ENCODE results near the gene RPS6KA5.
"Not testable (repeated sequence)": the region's sequence is repeated elsewhere in the genome, so short reads cannot be mapped to it uniquely, and the experiment has no call there.

RPS6KA5 gene

DNA sequence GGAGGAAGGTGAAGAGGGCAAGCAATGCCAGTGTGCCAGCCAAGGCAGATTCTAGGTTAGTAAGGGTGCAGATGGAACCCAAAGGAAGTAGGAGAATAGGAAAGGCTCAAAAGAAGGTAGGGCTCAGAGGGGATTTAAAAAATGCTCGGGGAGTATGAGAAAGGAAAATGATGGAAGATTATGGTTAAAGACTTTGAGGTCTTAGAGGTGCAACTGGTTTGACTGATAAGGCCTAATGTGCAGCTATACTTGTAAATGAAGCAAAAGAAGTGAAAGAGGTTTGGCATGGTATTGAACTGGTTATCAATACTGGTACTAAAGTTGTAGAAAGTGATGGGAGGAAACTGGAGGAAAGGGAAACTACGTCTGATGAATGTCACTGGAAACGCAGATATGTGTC, 94.7 kb downstream of the RPS6KA5 start:
- CTCF ChIA-PET = interaction anchor here (1.4 to 1.6 kb wide), 3 partner anchors 9 to 211 kb away, joined by 3 to 6 read pairs (median 4); no protein-coding TSS in a partner anchor
- POLR2A ChIA-PET = no interaction called here

DNA sequence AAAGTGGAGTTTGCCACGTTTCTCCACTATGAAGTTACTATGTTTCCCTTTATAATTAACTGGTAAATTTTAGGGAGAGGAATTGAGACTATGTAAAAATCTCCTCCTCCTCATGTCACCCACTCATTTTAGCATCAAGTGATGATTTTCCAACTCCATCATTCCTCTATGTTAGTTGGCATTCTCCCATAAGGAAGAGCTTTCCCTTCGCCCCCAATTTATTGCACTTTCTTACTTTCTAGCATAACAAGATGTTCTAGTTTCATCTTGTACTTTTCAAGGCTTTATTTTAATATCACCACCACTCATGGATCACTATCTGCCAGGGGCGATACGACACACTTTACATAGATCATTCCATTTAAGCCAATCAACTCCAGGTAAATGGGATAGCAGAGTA, 97.1 kb downstream of the RPS6KA5 start:
- POLR2A ChIA-PET = no interaction called here
- CTCF ChIA-PET = no interaction called here
- DNase-seq (ENCODE audit: extremely low spot score) = no peak
- TF ChIP-seq, protein P1, sequence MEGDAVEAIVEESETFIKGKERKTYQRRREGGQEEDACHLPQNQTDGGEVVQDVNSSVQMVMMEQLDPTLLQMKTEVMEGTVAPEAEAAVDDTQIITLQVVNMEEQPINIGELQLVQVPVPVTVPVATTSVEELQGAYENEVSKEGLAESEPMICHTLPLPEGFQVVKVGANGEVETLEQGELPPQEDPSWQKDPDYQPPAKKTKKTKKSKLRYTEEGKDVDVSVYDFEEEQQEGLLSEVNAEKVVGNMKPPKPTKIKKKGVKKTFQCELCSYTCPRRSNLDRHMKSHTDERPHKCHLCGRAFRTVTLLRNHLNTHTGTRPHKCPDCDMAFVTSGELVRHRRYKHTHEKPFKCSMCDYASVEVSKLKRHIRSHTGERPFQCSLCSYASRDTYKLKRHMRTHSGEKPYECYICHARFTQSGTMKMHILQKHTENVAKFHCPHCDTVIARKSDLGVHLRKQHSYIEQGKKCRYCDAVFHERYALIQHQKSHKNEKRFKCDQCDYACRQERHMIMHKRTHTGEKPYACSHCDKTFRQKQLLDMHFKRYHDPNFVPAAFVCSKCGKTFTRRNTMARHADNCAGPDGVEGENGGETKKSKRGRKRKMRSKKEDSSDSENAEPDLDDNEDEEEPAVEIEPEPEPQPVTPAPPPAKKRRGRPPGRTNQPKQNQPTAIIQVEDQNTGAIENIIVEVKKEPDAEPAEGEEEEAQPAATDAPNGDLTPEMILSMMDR (IDR thresholded peaks at IDR 0.05; ENCODE audit: control extremely low read depth, extremely low read depth, low read depth, missing control alignments) = no peak

More for the DNA sequence above, 94.7 kb downstream of the RPS6KA5 start:
- TF ChIP-seq, protein P1 (IDR thresholded peaks at IDR 0.05; ENCODE audit: control extremely low read depth, extremely low read depth, low read depth, missing control alignments) = no peak
- DNase-seq (ENCODE audit: extremely low spot score) = no peak

DNA sequence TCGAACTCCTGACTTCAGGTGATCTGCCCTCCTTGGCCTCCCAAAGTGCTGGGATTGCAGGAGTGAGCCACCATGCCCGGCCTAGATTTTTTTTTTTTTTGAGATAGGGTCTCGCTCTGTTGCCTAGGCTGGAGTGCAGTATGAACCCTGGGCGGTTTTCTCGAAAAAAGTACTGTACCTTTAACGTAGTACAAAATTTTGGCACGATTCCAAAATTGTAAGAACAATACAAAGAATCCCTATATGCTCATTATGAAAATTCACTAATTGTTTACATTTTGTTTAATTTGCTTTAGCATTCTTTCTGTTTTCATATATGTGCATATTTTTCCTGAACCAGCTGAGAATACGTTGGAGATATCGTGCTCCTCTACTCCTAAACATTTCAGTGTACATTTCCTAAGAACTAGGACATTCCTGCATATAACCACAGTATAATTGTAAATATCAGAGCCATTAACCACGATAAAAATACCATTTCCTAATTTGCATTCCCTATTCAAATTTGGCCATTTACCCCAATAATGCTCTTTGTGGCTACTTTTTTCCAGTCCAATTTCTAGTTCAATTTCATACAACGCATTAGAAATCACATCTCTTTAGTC, 97.8 kb downstream of the RPS6KA5 start:
- ChIA-PET POLR2A (no interaction called here), CTCF (interaction anchor here (0.6 kb wide), 1 partner anchor 211 kb away, joined by 3 read pairs; no protein-coding TSS in a partner anchor)
- no peak for DNase-seq (ENCODE audit: extremely low spot score)
- TF ChIP-seq, protein P1 (IDR thresholded peaks at IDR 0.05; ENCODE audit: control extremely low read depth, extremely low read depth, low read depth, missing control alignments) = no peak

DNA sequence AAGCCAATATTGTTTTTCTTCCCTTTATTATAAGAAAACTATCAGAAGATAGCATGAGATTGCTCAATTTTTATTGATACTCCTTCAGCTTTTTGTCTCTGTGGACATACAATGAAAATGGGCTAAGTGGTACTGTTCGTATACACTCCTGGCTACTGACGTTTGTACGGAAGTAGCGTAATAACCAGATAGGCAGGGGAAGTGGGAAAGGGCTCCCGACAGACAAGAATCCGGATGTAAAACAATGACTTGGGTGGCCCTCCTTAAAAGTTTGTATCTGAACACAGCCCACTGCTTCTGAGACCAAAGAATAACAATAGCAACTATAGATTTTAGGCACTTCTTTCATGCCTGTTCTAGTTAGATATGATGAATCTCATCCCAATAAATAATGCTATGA, 99.6 kb downstream of the RPS6KA5 start:
- TF ChIP-seq, protein P1 (IDR thresholded peaks at IDR 0.05; ENCODE audit: control extremely low read depth, extremely low read depth, low read depth, missing control alignments) = no peak
- POLR2A ChIA-PET = no interaction called here
- CTCF ChIA-PET = interaction anchor here (1.1 to 1.6 kb wide), 2 partner anchors 13 to 22 kb away, joined by 3 to 4 read pairs; no protein-coding TSS in a partner anchor
- no peak for DNase-seq (ENCODE audit: extremely low spot score)

DNA sequence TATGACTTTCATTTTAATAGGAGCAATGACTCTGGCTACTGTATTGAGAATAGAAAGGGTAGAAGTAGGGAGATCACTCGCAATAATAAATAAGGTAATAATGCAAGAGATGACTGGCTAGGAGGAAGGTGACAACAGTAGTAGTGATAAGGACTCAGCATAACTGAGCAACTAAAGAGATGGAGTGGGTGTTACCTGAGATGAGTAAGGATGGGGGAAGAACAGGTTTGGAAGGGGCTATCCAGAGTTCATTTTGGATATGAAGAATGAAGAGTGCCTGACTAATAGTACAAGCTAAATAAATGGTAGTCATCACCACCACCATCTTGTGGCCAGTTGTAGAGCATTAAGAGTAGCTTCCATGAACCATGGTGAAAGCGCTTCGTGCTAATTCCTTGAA, 101.1 kb downstream of the RPS6KA5 start:
- CTCF ChIA-PET = no interaction called here
- POLR2A ChIA-PET = no interaction called here
- no peak for DNase-seq (ENCODE audit: extremely low spot score)
- TF ChIP-seq, protein P1 (IDR thresholded peaks at IDR 0.05; ENCODE audit: control extremely low read depth, extremely low read depth, low read depth, missing control alignments) = no peak

- ChIA-PET CTCF (interaction anchor here (1.6 kb wide), 1 partner anchor 10 kb away, joined by 6 read pairs; no protein-coding TSS in a partner anchor), POLR2A (no interaction called here)
- DNase-seq (ENCODE audit: extremely low spot score) = no peak
- TF ChIP-seq, protein P1 (IDR thresholded peaks at IDR 0.05; ENCODE audit: control extremely low read depth, extremely low read depth, low read depth, missing control alignments) = no peak
These were observed 104.2 kb downstream of the RPS6KA5 start for GRCh38 chr14:90956273-90956672.

GRCh38 chr14:90953643-90954042, 106.8 kb downstream of the RPS6KA5 start:
- POLR2A ChIA-PET; CTCF ChIA-PET; DNase-seq (ENCODE audit: extremely low spot score): not testable (repeated sequence)
